Thyroid gland (tissue), 4 donors: ENCODE results near the gene SLC3A2. TPM values are rescaled to one million over a fixed set of nuclear protein-coding genes. Genes with fewer than 3 reads are reported as not detected.

ENCODE experiments used
- DNase-seq, 2 donors: peaks; one replicate each; pipeline ENCODE4 v3.0.0-alpha.2; 2019
- H3K27ac ChIP-seq, 3 donors: fragments of 200-600 bp; sonication (generic); 1 replicate in 2 of 3; 2 replicates in 1 of 3; pipeline ENCODE4 v1.5.1; 2016 to 2019; ENCODE audit warnings: mild to moderate bottlenecking in 1 of 3, moderate library complexity in 1 of 3
- H3K27me3 ChIP-seq: fragments of 200-600 bp; sonication (generic); one replicate; pipeline ENCODE4 v1.5.1; 2019
- H3K36me3 ChIP-seq, 2 donors: fragments of 200-600 bp; sonication (generic); one replicate each; pipeline ENCODE4 v1.5.1; 2016 to 2019
- H3K4me1 ChIP-seq, 2 donors: fragments of 200-600 bp; sonication (generic); one replicate each; pipeline ENCODE4 v1.5.1; 2017 to 2019
- H3K4me3 ChIP-seq, 3 donors: fragments of 200-600 bp; sonication (generic); replicated peaks in 1 of 3; 1 replicate in 2 of 3; 2 replicates in 1 of 3; pipeline ENCODE4 v1.5.1; 2016; ENCODE audit warnings: mild to moderate bottlenecking in 1 of 3
- H3K9me3 ChIP-seq: fragments of 200-600 bp; sonication (generic); one replicate; pipeline ENCODE4 v1.5.1; 2017
- POLR2A ChIP-seq, 2 donors: fragments of 450-650 bp; IDR thresholded peaks; one replicate each; pipeline ENCODE4 v1.6.1; 2017; ENCODE audit warnings: antibody characterized with exemption in 2 of 2, mild to moderate bottlenecking in 2 of 2, moderate library complexity in 1 of 2
- WGBS, 2 donors: methylation state at CpG; one replicate each; pipeline ENCODE4 v1.1.5; 2017; 5-methylcytosine and 5-hydroxymethylcytosine counted together
- intact Hi-C: fragments of 100-400 bp; cut with DNase I; formaldehyde crosslinking; loops from one replicate; pipeline ENCODE4 v1.15.1; 2023
- total RNA-seq, 4 donors: library from RNA; depleted of rRNA; stranded (reverse); fragments of >200 nt; gene quantifications; one replicate each; pipeline ENCODE4 v1.2.3, GENCODE V29; 2016
- TF ChIP-seq, protein P1 (sequence below), 6 experiments: fragments of 200-600 bp in 3 of 6; fragments of 450-650 bp in 3 of 6; sonication (generic) in 3 of 6; IDR thresholded peaks; one replicate each; pipeline ENCODE4 v1.5.1; 2016 to 2019; ENCODE audit warnings: antibody characterized with exemption in 6 of 6, mild to moderate bottlenecking in 2 of 6, inconsistent platforms in 1 of 6, moderate library complexity in 1 of 6

The SLC3A2 gene
- total RNA-seq, 4 donors from 2014 or later = 145 to 295 (median 159) TPM

DNA sequence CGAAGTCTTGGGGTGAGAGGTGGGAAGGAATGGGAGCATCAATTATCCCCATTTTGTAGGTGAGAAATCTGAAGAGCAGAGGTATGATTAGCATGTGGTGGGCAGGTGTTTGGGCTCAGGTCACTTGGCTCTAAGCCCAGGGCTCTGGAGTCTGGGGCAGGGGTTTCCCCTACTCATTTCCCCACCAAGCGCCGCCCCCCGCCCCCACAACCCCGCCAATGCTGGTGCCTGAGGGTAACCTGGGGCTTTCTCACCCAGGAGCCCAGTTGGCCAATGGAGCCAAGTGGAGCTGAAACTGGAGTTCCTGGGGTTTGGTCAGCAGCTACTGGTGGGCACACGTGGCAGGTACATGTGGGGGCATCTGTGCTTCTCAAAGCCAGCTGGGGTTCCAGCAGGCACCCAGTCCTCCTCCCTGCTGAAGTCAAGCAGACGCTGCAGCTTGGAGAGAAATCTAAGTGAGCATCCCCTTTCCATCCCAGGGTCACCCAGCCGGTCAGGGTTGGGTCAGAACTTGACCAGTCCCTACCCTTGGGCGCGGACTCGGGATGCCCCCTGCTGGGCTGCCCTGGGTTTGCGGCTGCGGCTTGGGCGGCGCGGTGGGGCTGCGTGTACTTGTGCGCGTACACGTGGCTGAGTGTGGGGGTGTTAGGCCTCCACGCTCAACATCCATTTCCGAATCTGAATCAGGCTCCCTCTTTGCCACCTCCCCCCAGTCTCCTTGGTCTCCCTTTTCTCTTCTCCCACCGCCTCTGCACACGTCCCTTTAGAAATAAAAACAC lies 42.1 kb downstream of the SLC3A2 start:
- Histone ChIP-seq H3K27me3 (peaks cover 19% of the 10 kb centered on the region), H3K36me3 (no peaks in the 10 kb centered on the region), H3K4me1 (peaks cover 8 to 34% of the 10 kb centered on the region in 2 donors), H3K9me3 (no peaks in the 10 kb centered on the region), H3K27ac (no peak overlapping the region), H3K4me3 (no peak overlapping the region)
- intact Hi-C loops = no loop called here
- WGBS, 2 donors = 38 to 54% methylated on average over 14 to 18 of the region's 24 CpGs
- DNase-seq = no peak
- TF ChIP-seq, protein P1, sequence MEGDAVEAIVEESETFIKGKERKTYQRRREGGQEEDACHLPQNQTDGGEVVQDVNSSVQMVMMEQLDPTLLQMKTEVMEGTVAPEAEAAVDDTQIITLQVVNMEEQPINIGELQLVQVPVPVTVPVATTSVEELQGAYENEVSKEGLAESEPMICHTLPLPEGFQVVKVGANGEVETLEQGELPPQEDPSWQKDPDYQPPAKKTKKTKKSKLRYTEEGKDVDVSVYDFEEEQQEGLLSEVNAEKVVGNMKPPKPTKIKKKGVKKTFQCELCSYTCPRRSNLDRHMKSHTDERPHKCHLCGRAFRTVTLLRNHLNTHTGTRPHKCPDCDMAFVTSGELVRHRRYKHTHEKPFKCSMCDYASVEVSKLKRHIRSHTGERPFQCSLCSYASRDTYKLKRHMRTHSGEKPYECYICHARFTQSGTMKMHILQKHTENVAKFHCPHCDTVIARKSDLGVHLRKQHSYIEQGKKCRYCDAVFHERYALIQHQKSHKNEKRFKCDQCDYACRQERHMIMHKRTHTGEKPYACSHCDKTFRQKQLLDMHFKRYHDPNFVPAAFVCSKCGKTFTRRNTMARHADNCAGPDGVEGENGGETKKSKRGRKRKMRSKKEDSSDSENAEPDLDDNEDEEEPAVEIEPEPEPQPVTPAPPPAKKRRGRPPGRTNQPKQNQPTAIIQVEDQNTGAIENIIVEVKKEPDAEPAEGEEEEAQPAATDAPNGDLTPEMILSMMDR (IDR thresholded peaks at IDR 0.05) = peak in 2 of 6 experiments; percentile 11 to 19
- TF ChIP-seq POLR2A (IDR thresholded peaks at IDR 0.05) = no peak

DNA sequence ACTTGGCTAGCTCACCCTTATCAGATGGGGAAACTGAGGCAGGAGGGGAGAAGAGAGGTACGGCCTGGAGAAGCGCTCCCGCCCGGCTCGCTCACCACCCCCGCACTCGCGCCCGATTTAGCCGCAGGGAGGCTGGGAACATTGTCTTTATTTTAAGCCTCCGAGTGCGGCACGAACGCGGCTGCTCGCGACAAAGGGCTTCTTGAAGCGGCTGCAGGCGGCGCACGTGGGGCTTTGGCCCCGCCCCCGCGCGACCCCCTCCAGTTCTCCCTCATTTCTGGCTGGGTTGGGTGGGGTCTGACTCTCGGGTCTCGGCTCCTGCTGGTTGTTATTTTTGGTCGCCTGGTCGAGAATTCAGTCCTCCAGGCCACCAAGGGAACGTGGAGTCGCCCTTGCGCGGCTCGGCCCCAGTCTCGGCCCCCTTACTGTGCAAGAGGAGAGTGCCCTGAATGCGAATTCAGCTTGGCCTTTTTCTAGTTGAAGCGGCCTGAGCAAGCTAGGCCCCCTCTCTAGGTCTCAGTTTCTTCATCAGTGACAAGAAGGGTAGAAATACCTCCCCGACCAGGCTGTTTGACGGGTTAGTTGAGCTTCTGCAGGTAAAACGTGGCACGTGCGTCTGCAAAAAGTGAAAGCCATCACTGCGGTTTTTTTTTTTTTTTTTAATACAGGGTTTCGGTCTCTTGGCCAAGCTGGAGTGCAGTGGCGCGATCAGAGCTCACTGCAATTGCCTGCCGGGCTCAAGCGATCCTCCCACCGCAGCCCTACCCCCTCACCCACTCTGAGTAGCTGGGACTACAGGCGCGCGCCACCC lies 43.1 kb downstream of the SLC3A2 start:
- no peak for TF ChIP-seq POLR2A (IDR thresholded peaks at IDR 0.05)
- TF ChIP-seq, protein P1 (IDR thresholded peaks at IDR 0.05) = no peak
- Histone ChIP-seq H3K27me3 (peaks cover 19% of the 10 kb centered on the region), H3K36me3 (no peaks in the 10 kb centered on the region), H3K9me3 (no peaks in the 10 kb centered on the region), H3K4me1 (peaks cover 8 to 34% of the 10 kb centered on the region in 2 donors), H3K4me3 (peak overlapping the region in 1 of 3 donors; percentile 3), H3K27ac (no peak overlapping the region)
- peak; percentile 39 to 42 for DNase-seq
- WGBS, 2 donors = 3 to 6% methylated on average over 38 to 47 of the region's 52 CpGs
- intact Hi-C loops = no loop called here

DNA sequence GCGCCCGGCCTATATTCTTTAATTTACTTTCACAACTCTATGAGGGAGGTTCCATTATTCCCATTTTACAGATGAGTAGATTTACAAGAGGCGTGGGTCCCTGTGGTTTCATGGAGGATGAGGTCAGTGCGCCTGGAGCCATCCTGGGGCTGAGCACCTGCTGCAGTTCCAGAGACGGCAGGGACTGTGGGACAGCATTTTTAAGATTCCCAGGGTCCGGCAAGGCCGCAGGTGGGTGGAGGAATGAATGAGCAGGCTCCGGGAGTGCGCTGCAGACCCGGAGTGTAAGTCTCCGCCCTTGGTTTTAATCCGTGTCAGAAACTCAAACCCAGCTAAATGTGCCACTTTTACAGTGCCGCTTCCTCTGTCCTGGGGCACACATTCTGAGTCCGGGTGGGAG lies 44.6 kb downstream of the SLC3A2 start:
- no peaks in the 10 kb centered on the region for H3K9me3 ChIP-seq
- TF ChIP-seq, protein P1 (IDR thresholded peaks at IDR 0.05) = no peak
- no peak for TF ChIP-seq POLR2A (IDR thresholded peaks at IDR 0.05)
- H3K4me3 ChIP-seq = no peak overlapping the region
- DNase-seq = no peak
- WGBS, 2 donors = 43 to 52% methylated on average over 14 of the region's 14 CpGs
- H3K27ac ChIP-seq = no peak overlapping the region
- intact Hi-C loops = no loop called here
- no peaks in the 10 kb centered on the region for H3K36me3 ChIP-seq
- H3K4me1 ChIP-seq = peaks cover 8 to 34% of the 10 kb centered on the region in 2 donors
- H3K27me3 ChIP-seq = peaks cover 19% of the 10 kb centered on the region

DNA sequence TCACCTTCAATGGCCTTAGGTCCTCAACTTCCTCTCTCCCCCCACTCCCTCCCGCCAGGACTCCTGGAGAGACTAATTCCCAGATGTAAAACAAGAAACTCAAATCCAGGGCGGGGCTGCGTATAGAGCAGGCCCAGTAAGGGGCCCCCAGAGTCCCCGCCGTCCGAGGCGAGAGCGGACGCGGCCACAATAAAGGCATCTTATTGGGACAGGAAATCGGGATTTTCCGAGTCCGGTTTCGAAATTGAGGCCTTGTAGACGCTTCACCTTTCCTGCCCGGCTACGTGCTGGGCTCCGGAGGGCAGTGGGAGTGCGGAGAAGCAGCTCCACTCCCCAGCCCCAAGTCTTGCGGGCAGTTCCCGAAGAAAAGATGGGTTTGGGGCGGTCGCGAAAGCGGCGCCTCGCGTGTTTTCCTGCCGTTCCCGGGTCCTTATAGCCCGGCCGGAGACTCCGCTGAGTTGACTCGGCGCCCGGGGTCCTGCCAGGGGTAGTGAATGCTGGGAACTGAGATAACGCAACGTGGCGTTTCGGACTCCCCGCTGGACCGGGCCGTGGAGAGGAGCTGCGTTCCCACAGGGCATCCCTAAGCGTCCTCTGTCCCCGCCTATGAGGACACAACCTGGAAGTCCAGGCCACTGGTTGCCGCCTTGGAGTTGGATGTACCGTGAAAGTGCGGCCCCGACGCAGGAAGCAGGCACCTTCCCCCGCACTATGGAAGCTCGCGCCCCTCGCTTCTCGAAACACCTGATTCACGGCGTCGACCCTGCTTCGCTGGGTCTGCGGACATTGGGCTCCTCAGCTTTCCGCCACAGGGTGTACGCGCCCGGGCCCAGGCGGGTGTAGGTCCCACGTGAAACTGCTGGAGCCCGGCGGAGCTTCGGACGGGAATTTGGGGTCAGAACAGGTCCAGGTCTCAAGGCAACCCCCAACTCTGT lies 45.3 kb downstream of the SLC3A2 start:
- Histone ChIP-seq H3K4me1 (peaks cover 8 to 33% of the 10 kb centered on the region in 2 donors), H3K4me3 (peak overlapping the region in 1 of 3 donors; percentile 1), H3K27ac (no peak overlapping the region), H3K9me3 (no peaks in the 10 kb centered on the region), H3K36me3 (no peaks in the 10 kb centered on the region), H3K27me3 (peaks cover 19% of the 10 kb centered on the region)
- intact Hi-C loops = no loop called here
- no peak for DNase-seq
- TF ChIP-seq, protein P1 (IDR thresholded peaks at IDR 0.05) = no peak
- WGBS, 2 donors = 17 to 19% methylated on average over 43 to 63 of the region's 71 CpGs
